GM18526 (cell line): ENCODE measurements around the gene GREM1.

ENCODE experiments used
- POLR2A ChIP-seq: IDR thresholded peaks from 3 replicates; pipeline ENCODE4 v1.6.1; 2011; ENCODE audit not compliant: insufficient read length; ENCODE audit errors: extremely low read depth

The GREM1 gene

DNA sequence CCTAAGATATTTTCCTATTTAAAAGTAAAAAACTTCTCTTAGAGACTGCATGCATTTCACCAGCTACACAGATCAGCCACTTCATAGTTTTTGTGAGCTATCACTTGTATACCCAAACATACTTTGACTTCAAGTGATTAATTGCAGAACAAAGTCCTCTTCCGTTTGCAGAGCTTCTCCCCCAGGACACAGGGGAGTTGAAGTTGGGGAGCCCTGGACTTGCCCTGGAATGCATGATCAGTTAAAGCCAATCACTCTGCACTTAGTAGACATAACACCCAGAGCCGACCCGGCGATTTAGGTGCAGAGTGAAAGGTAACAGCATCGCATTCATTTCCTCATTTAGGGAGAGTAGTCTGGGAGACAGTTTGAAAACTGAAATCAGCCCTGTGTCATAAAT is 70.1 kb downstream of the GREM1 start:
- no peak for TF ChIP-seq POLR2A

DNA sequence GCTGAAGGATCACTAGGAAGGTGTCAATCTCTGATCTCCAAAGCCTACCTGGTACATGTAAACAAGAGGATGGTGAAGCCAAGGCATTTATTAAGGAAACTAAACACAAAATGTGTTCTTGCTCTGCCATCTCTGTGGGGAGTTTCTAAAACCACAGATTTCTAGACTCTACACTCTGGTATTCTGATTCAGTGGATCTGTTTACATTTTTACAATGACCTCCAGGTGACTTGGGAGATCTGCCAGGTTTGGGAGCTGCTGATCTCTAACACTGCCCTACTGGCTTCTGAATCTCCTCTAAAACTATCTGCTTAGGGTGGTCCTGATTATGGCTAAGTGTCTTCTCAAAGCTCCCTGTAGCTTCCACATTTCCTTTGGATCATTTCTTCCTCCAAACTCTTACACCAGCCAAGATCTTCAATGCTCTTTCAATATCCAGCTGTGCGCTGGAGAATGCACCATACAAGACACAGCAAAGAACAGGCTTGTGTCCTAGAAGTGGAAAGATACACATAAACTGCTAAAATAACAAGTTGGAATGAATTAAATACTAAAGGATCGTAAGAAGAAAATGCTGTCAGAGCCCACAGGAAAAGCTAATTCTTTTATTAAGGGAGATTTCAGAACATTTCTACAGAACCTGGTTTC is 72.7 kb downstream of the GREM1 start:
- no peak for TF ChIP-seq POLR2A

DNA sequence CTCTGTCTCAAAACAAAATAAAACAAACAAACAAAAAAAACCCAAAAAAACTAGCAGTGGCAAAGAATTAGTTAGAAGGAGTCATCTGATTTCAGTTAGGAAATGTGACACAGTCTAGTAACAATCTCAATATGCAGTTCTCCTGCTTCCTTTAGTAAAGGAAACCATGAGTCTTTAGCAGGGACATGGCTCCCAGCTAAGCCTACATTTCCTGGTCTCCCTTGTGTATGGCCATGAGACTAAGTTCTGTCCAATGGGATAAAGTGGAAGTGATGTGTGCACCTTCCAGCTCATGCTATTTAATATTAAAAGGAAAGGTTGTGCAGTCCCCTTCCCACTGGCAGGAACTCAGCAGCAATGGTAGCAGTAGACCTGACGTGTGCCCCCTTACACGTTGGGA is 74.6 kb downstream of the GREM1 start:
- no peak for TF ChIP-seq POLR2A
